ENCODE results near the gene CAPN9. TPM values are rescaled to one million over a fixed set of nuclear protein-coding genes. Genes with fewer than 3 reads are reported as not detected.

CAPN9 gene
- total RNA-seq, 6 experiments from 2014 or later = not detected

DNA sequence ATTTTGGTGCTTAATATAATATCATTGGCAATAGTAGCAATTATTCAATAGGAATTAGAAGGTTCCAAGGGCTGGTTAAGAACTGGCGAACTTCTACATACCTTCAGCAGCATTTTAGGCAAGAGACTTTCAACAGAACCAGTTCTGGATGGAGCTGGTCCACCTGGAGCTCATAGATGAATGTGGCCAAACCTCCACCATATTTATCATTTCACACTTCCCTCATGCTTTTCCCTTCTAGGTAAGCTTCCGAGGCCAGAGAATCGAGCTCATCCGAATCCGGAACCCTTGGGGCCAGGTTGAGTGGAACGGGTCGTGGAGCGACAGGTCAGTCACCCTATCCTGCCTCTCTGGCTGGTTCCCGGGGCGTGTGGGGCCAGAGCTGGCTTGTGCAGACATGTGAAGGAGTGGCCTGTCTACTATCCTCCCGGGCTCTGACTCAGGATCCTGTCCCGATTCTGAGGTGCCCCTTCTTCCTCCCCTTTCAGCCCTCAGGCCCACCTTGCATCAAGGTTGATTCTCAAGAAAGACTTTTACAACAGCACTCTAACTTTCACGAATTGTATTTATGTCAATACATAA is 24.7 kb downstream of the CAPN9 start:
- peak; percentile 85 to 93 (median 90) for ATAC-seq
- Histone ChIP-seq H3K9me3 (no peaks in the 10 kb centered on the region), H3K27me3 (no peaks in the 10 kb centered on the region), H3K4me3 (no peak overlapping the region), H3K4me1 (peaks cover 0 to 15% (median 5%) of the 10 kb centered on the region in 4 donors), H3K36me3 (no peaks in the 10 kb centered on the region), H3K27ac (no peak overlapping the region)
- intact Hi-C loops (cut with DNase I) = loop anchor here (5.0 to 10.0 kb wide), 3 partner anchors 57 to 140 kb away; partner anchors contain the start of gene AGT (in 1 of the 2)
- WGBS (ENCODE audit: insufficient coverage, low coverage, low lambda C conversion rate, missing lambda C conversion rate) = 57% methylated on average over 11 of the region's 13 CpGs
- TF ChIP-seq POLR2A (IDR thresholded peaks at IDR 0.05) = no peak
- TF ChIP-seq, protein P1, sequence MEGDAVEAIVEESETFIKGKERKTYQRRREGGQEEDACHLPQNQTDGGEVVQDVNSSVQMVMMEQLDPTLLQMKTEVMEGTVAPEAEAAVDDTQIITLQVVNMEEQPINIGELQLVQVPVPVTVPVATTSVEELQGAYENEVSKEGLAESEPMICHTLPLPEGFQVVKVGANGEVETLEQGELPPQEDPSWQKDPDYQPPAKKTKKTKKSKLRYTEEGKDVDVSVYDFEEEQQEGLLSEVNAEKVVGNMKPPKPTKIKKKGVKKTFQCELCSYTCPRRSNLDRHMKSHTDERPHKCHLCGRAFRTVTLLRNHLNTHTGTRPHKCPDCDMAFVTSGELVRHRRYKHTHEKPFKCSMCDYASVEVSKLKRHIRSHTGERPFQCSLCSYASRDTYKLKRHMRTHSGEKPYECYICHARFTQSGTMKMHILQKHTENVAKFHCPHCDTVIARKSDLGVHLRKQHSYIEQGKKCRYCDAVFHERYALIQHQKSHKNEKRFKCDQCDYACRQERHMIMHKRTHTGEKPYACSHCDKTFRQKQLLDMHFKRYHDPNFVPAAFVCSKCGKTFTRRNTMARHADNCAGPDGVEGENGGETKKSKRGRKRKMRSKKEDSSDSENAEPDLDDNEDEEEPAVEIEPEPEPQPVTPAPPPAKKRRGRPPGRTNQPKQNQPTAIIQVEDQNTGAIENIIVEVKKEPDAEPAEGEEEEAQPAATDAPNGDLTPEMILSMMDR (IDR thresholded peaks at IDR 0.05) = no peak
- DNase-seq = peak; percentile 69 to 87 (median 81)

DNA sequence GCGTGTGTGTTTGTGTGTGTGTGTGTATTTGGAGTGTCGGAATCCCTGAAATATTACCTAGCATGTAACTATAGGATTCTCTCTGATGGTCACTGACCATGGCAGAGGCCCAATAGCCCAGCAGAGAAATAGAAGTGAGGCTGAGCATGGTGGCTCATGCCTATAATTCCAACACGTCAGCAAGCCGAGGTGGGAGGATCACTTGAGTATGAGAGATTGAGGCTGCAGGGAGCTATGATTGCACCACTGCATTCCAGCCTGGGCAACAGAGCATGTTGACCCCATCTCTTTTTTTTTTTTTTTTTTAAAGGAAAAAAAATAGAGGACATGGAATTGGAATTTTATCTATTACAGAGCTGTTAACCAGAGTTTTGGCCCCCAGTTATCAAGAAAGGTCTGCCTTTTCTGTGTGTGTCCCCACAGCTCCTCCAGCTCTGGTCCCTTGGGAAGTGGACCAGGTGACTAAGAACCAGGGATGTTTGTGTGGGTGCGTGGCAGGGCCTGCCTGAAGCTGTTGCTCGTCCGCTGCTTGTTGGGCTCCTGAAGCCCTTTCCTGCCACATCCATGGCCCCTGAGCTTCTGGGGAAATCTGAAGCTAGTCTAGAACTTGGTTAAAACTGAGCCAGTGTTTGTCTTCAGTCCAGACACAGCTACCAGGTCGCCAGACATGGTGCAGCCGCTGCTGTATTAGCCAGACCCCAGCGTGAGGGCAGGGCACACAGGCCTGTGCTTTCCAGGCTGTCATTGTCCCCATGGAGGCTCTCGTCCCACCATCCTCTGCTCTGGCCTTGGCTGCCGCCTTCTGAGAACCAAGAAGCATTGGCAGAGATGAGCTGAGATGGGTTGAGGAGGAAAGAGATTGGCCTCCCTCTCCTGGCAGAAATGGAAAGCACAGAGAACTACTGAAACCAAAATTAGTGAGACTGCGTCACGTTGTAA is 25.5 kb downstream of the CAPN9 start:
- Histone ChIP-seq H3K27ac (no peak overlapping the region), H3K4me3 (no peak overlapping the region), H3K9me3 (no peaks in the 10 kb centered on the region), H3K36me3 (no peaks in the 10 kb centered on the region), H3K27me3 (no peaks in the 10 kb centered on the region), H3K4me1 (peaks cover 0 to 15% (median 5%) of the 10 kb centered on the region in 4 donors)
- DNase-seq (peak in 1 of 3 donors; percentile 60), ATAC-seq (peak; percentile 84 to 87 (median 86))
- 32% methylated on average over 9 of the region's 14 CpGs for WGBS (ENCODE audit: insufficient coverage, low coverage, low lambda C conversion rate, missing lambda C conversion rate)
- no peak for TF ChIP-seq POLR2A (IDR thresholded peaks at IDR 0.05)
- TF ChIP-seq, protein P1 (IDR thresholded peaks at IDR 0.05) = peak; percentile 60 to 73 (median 72)
- intact Hi-C loops (cut with DNase I) = loop anchor here (5.0 to 10.0 kb wide), 3 partner anchors 58 to 140 kb away; partner anchors contain the start of gene AGT (in 1 of the 2)

DNA sequence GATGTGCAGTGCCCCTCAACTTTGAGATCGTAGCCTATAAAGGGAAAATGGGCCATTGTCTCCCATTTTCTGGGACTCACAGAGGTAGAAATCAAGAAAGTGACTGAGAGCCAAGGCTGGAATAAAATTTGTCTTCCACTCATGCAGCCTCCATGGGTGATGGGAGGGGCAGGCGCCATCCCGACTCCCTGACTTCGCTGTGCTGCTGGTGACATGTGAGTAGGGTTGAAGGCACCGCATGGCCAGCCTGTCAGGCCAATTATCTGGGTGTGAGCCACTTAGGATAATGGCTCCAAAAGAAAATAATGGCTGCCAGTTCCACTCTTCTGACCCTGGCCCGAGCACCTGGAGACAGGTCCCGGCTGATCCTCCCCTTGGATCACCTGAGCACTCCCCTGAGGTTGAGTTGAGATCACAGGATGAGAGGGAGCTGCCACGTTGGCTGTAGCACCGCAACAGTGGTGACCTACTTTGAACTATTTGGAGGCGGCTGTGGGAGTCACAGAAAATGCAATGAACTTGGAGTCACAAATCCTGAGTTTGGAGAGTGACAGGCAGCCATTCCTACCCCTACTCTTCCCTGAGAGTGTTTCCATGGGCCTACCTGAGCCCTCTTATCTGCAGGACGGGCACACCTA is 26.3 kb downstream of the CAPN9 start:
- Histone ChIP-seq H3K4me1 (peaks cover 0 to 15% (median 5%) of the 10 kb centered on the region in 4 donors), H3K36me3 (no peaks in the 10 kb centered on the region), H3K4me3 (no peak overlapping the region), H3K9me3 (no peaks in the 10 kb centered on the region), H3K27ac (no peak overlapping the region), H3K27me3 (no peaks in the 10 kb centered on the region)
- no peak for TF ChIP-seq POLR2A (IDR thresholded peaks at IDR 0.05)
- TF ChIP-seq, protein P1 (IDR thresholded peaks at IDR 0.05) = no peak
- WGBS (ENCODE audit: insufficient coverage, low coverage, low lambda C conversion rate, missing lambda C conversion rate) = 36% methylated on average over 6 of the region's 11 CpGs
- intact Hi-C loops (cut with DNase I) = loop anchor here (5.0 to 10.0 kb wide), 3 partner anchors 59 to 141 kb away; partner anchors contain the start of gene AGT (in 1 of the 2)
- peak in 1 of 4 donors; percentile 9 for ATAC-seq
- no peak for DNase-seq

DNA sequence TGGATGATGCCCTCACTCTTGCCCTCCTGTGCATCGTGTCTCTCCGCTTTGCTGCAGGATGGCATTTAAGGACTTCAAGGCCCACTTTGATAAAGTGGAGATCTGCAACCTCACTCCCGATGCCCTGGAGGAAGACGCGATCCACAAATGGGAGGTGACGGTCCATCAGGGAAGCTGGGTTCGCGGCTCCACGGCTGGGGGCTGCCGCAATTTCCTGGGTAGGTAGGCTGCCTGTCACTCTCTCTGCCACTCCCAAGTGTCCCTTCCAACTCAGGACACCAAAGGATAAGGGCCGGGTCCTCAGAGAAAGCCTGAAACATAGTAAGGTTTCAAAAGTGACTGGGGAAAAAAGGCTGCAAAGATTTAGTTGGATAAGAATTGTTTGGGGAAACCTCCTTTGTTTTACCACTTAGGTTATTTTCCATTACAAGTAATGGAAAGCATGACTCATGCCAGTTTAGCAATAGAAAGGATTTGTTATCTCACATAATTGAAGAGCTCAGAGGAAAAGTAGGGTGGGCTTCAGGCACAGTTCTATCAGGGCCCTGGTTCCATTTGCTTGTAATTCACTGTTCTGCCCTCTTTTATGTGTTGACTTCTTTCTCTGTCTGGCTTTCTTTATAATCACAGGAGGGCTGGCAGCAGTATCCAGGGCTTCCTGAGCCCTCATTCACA is 31.9 kb downstream of the CAPN9 start:
- Histone ChIP-seq H3K27ac (no peak overlapping the region), H3K27me3 (no peaks in the 10 kb centered on the region), H3K4me3 (no peak overlapping the region), H3K4me1 (no peaks in the 10 kb centered on the region), H3K9me3 (no peaks in the 10 kb centered on the region), H3K36me3 (no peaks in the 10 kb centered on the region)
- intact Hi-C loops (cut with DNase I) = loop anchor here (10.0 kb wide), 2 partner anchors 64 to 144 kb away; partner anchors contain the start of gene AGT (in 1 of the 2)
- WGBS (ENCODE audit: insufficient coverage, low coverage, low lambda C conversion rate, missing lambda C conversion rate) = 91% methylated on average over 8 of the region's 11 CpGs
- DNase-seq (no peak), ATAC-seq (no peak)
- no peak for TF ChIP-seq POLR2A (IDR thresholded peaks at IDR 0.05)
- TF ChIP-seq, protein P1 (IDR thresholded peaks at IDR 0.05) = no peak
